ENCODE results near the gene ASXL3.

- TF ChIP-seq POLR2AphosphoS5 (IDR thresholded peaks at IDR 0.05; ENCODE audit: low read depth, low read length) = no peak
- TF ChIP-seq POLR2A (IDR thresholded peaks at IDR 0.05; ENCODE audit: low read depth, low read length) = no peak
- TF ChIP-seq PAX5 (IDR thresholded peaks at IDR 0.05; ENCODE audit: insufficient read depth, low read length, severe bottlenecking) = no peak
Measured at GRCh38 chr18:33536904-33537303, 41.1 kb upstream of the ASXL3 start.

Data from GM12891 (cell line).